Lower lobe of right lung (tissue), 2 donors: Measurements from ENCODE around the gene C2CD4D. TPM values are rescaled to one million over a fixed set of nuclear protein-coding genes. Genes with fewer than 3 reads are reported as not detected.

ENCODE experiments used
- ATAC-seq, 2 donors: fragments of 200-7000 bp; cut with Tn5 transposase; one replicate each; pipeline ENCODE4 v1.9.1; 2020 to 2022; ENCODE audit warnings: mild to moderate bottlenecking in 2 of 2, moderate library complexity in 2 of 2
- DNase-seq: peaks from one replicate; pipeline ENCODE4 v3.0.0-alpha.2; 2020
- H3K27ac ChIP-seq: fragments of 200-600 bp; one replicate; pipeline ENCODE4 v1.8.0; 2022
- H3K27me3 ChIP-seq: fragments of 200-600 bp; one replicate; pipeline ENCODE4 v1.8.0; 2022; ENCODE audit warnings: low read depth
- H3K36me3 ChIP-seq: fragments of 200-600 bp; one replicate; pipeline ENCODE4 v1.8.0; 2022; ENCODE audit warnings: mild to moderate bottlenecking
- H3K4me1 ChIP-seq: fragments of 200-600 bp; one replicate; pipeline ENCODE4 v1.8.0; 2022
- H3K4me3 ChIP-seq: fragments of 200-600 bp; one replicate; pipeline ENCODE4 v1.8.0; 2022; ENCODE audit warnings: mild to moderate bottlenecking
- H3K9me3 ChIP-seq: fragments of 200-600 bp; one replicate; pipeline ENCODE4 v1.8.0; 2022
- intact Hi-C: fragments of 100-400 bp; cut with DNase I; formaldehyde crosslinking; loops from one replicate; pipeline ENCODE4 v1.11.0; 2022
- total RNA-seq: library from RNA; stranded (reverse); fragmentation: NEBNext Ultra II Directional; extraction: Animal tissue kit (Norgen Biotek cat#: 25700); gene quantifications from one replicate; pipeline ENCODE4 v1.2.1, GENCODE V29; 2021
- TF ChIP-seq, protein P1 (sequence below): fragments of 200-600 bp; IDR thresholded peaks from one replicate; pipeline ENCODE4 v1.8.0; 2022; ENCODE audit warnings: antibody characterized with exemption, mild to moderate bottlenecking
- donor health status: DM: no; HTN: yes; CAD: no; lungs with severe emphysema.

The C2CD4D gene
- total RNA-seq, 1 donor from 2014 or later, result 0.21 TPM

DNA sequence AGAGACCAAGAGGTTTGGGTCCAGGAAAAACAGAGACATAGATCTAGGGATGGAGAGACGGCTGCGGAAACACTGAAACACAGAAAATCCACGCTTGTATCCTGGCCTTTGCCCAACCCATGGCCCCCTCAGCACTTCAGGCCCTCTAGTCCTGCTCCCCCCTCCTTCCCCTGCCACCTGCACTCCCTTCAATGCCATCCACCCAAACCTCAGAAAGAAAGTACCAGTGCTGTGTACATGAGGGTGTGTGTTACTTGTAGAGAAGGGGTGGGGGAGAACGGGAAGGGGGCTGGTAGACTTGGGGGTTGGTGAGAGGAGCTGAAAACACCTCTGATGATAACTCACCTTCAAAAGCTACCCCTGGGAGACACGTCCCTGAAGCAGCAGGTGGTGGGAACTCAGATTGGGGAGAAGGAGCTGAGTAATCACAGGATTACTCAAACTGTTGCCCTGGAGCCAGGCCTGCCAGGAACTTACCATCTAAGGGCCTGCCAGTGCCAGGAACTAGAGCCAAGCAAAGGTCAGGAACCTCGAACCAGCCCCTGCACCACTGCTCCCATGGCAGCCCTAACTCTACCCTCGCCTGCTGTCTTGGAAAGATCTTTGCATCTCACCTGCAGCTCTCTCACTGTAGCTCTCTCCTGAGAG lies 19.5 kb downstream of the C2CD4D start:
- Histone ChIP-seq H3K27ac (no peak overlapping the region), H3K27me3 (no peaks in the 10 kb centered on the region), H3K4me1 (peaks cover 8% of the 10 kb centered on the region), H3K9me3 (no peaks in the 10 kb centered on the region), H3K36me3 (peaks cover 12% of the 10 kb centered on the region), H3K4me3 (no peak overlapping the region)
- ATAC-seq (peak in 1 of 2 donors; percentile 24), DNase-seq (no peak)
- TF ChIP-seq, protein P1, sequence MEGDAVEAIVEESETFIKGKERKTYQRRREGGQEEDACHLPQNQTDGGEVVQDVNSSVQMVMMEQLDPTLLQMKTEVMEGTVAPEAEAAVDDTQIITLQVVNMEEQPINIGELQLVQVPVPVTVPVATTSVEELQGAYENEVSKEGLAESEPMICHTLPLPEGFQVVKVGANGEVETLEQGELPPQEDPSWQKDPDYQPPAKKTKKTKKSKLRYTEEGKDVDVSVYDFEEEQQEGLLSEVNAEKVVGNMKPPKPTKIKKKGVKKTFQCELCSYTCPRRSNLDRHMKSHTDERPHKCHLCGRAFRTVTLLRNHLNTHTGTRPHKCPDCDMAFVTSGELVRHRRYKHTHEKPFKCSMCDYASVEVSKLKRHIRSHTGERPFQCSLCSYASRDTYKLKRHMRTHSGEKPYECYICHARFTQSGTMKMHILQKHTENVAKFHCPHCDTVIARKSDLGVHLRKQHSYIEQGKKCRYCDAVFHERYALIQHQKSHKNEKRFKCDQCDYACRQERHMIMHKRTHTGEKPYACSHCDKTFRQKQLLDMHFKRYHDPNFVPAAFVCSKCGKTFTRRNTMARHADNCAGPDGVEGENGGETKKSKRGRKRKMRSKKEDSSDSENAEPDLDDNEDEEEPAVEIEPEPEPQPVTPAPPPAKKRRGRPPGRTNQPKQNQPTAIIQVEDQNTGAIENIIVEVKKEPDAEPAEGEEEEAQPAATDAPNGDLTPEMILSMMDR, result no peak
- intact Hi-C loops, result no loop called here

DNA sequence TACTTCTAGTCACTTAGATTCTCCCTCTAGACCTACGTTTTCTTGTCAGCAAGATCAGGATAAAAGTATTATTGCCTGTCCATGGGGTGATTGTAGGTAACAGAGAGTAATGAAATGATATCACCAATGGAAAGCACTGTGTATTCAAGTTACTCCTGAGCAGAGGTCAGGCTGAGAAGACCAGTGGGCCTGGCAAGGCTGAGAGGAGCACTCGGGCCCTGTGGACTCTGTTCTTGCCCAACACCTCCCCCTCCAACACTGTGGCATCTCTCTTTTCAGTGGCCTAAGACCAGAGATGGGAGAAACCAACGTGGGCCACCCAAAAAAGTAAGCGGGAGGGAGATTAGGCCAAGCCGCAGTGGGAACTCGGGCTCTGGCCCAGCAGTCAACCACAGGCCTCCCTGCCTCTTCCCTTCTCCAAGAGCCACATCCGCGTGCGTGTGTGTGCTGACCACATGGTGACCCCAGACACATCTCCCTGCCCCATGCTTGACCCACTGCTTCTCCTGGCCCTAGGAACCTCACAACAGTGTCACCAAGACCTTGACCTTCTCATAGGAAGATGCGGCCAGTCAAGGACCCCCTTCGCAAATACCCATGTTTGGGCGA lies 20.3 kb downstream of the C2CD4D start:
- ATAC-seq (no peak), DNase-seq (no peak)
- H3K36me3 ChIP-seq, result peaks cover 13% of the 10 kb centered on the region
- intact Hi-C loops, result no loop called here
- TF ChIP-seq, protein P1, result no peak
- no peaks in the 10 kb centered on the region for H3K9me3 ChIP-seq
- no peak overlapping the region for H3K4me3 ChIP-seq
- H3K27me3 ChIP-seq, result no peaks in the 10 kb centered on the region
- no peak overlapping the region for H3K27ac ChIP-seq
- peaks cover 8% of the 10 kb centered on the region for H3K4me1 ChIP-seq

DNA sequence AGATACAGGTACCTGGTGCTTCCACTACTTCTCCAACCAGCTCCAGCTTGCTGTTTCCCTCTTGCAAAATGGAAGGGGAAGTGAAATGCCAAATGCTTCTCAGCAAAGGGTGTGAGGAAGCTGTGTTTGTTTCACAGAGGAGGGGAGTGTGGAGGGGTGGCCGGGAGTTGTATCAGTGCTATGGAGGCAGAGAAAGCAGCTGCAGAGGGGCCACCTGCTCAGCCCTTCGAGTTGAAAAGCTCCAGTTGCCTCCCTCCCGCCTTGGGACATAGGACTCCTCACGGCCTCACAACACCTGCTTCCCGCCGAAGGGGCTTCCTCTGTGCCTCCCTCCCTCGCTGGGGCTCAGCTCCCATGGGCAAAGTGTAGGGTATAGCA lies 22.3 kb downstream of the C2CD4D start:
- TF ChIP-seq, protein P1, result no peak
- no peaks in the 10 kb centered on the region for H3K27me3 ChIP-seq
- intact Hi-C loops, result no loop called here
- no peak overlapping the region for H3K4me3 ChIP-seq
- DNase-seq, result no peak
- no peak for ATAC-seq
- H3K4me1 ChIP-seq, result peaks cover 8% of the 10 kb centered on the region
- H3K27ac ChIP-seq, result no peak overlapping the region
- no peaks in the 10 kb centered on the region for H3K9me3 ChIP-seq
- peaks cover 13% of the 10 kb centered on the region for H3K36me3 ChIP-seq

DNA sequence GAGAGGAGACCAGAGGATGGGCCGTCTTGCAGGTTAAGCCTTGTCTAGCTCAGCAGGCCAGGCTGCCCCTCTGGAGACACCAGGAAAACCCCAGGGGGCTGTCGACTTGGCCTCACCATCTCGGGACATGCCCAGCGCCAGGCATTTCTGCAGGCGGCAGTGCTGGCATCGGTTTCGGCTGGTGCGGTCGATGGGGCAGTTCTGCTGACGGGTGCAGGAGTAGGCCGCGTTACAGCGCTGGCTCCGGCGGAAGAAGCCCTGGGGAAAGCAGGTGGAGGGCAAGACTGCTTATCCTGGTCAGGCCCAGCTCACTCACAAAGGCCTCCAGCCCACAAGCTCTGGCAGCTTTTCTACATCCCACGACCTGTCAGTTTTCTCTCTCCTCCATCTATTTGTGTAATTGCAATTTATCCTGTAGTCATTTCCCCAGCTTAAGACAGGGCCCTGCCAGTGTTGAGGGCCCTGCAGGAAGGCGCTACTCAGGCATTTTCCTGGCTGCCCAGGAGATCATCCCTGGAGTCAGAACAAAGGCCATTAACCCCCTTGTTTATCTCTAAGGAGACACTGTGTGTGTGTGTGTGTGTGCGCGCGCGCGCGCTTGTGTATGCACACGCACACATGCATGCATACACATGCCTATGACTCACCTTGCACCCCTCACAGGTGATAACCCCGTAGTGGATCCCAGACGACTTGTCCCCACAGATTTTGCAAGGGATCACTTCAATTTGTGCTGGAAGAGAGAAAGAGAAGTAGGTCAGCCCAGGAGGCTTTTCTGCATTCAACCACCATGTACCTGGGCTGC lies 22.9 kb downstream of the C2CD4D start:
- H3K4me1 ChIP-seq, result peaks cover 8% of the 10 kb centered on the region
- intact Hi-C loops, result no loop called here
- no peak overlapping the region for H3K4me3 ChIP-seq
- no peak for ATAC-seq
- H3K27ac ChIP-seq, result no peak overlapping the region
- no peak for DNase-seq
- no peaks in the 10 kb centered on the region for H3K9me3 ChIP-seq
- H3K36me3 ChIP-seq, result peaks cover 13% of the 10 kb centered on the region
- TF ChIP-seq, protein P1, result no peak
- no peaks in the 10 kb centered on the region for H3K27me3 ChIP-seq

DNA sequence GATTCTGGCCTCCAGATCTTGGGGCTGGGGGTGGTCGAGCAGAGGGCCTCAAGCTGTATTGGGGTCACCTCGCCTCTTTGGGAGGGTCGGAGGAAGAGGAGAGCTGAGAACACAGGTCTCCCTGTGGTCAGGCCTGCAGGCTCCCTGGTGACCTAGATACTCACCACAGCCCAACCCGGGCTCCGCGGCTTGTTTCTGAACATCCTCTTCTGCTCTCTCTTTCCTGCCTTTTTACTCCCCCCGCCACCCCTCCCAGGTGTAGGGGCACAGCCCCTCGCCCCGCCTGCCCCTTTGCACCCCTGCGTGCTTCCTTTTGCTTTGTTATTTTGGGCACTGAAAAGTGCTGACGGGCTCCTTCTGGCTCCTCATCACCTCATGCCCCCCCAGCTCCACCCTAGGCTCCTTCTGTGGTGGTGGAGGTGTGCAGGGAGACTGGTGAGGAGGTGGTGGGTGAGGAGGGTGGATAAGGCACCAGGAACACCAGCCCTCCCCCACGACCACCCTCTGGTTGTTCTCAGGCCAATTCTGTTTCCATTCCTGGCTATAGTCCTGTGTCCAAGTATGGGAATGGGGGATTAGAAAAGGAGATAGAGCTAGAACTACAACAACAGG lies 23.8 kb downstream of the C2CD4D start:
- H3K4me1 ChIP-seq, result peaks cover 6% of the 10 kb centered on the region
- no peak for DNase-seq
- TF ChIP-seq, protein P1, result no peak
- no peak overlapping the region for H3K27ac ChIP-seq
- no peak overlapping the region for H3K4me3 ChIP-seq
- H3K36me3 ChIP-seq, result peaks cover 13% of the 10 kb centered on the region
- H3K9me3 ChIP-seq, result no peaks in the 10 kb centered on the region
- intact Hi-C loops, result no loop called here
- H3K27me3 ChIP-seq, result no peaks in the 10 kb centered on the region
- ATAC-seq, result peak; percentile 13 to 30
